GM21528 (cell line): Measurements from ENCODE around the gene TMEM169.
A peak's percentile ranks its signal among the peaks of the same experiment; 100 is the strongest.
"Not testable (repeated sequence)": the region's sequence is repeated elsewhere in the genome, so short reads cannot be mapped to it uniquely, and the experiment has no call there.

ENCODE experiments used
- ATAC-seq: cut with Tn5 transposase; IDR thresholded peaks from one replicate; pipeline ENCODE4 v1.9.1; 2021; ENCODE audit warnings: mild to moderate bottlenecking, moderate library complexity; ENCODE audit not compliant: unreplicated experiment, low FRiP score

The TMEM169 gene

GRCh38 chr2:216071111-216071851 lies 10.4 kb upstream of the TMEM169 start:
- no peak for ATAC-seq

GRCh38 chr2:216072473-216072872 lies 9.2 kb upstream of the TMEM169 start:
- no peak for ATAC-seq

GRCh38 chr2:216073773-216074172 lies 7.9 kb upstream of the TMEM169 start:
- no peak for ATAC-seq

- ATAC-seq: no peak
Observed at GRCh38 chr2:216074380-216074779, 7.3 kb upstream of the TMEM169 start.

GRCh38 chr2:216074794-216075193 lies 6.9 kb upstream of the TMEM169 start:
- no peak for ATAC-seq

GRCh38 chr2:216075510-216076485 lies 5.9 kb upstream of the TMEM169 start:
- no peak for ATAC-seq

- ATAC-seq: no peak
Observed at GRCh38 chr2:216078776-216079175, 2.9 kb upstream of the TMEM169 start.

GRCh38 chr2:216080048-216080447 lies 1.7 kb upstream of the TMEM169 start:
- ATAC-seq: not testable (repeated sequence)

- ATAC-seq: peak; percentile 31
Observed at GRCh38 chr2:216081012-216081411, 707 bp upstream of the TMEM169 start.

GRCh38 chr2:216082117-216082711 lies 495 bp downstream of the TMEM169 start:
- no peak for ATAC-seq

- ATAC-seq: no peak
Observed at GRCh38 chr2:216082805-216083204, 1.1 kb downstream of the TMEM169 start.

GRCh38 chr2:216083464-216084281 lies 2.0 kb downstream of the TMEM169 start:
- no peak for ATAC-seq

GRCh38 chr2:216084547-216084946 lies 2.8 kb downstream of the TMEM169 start:
- ATAC-seq: no peak

GRCh38 chr2:216086207-216086893 lies 4.6 kb downstream of the TMEM169 start:
- no peak for ATAC-seq

- no peak for ATAC-seq
Observed at GRCh38 chr2:216090369-216090786, 8.7 kb downstream of the TMEM169 start.

- ATAC-seq: no peak
Observed at GRCh38 chr2:216092646-216093045, 10.9 kb downstream of the TMEM169 start.

GRCh38 chr2:216094701-216095100 lies 13.0 kb downstream of the TMEM169 start:
- no peak for ATAC-seq

GRCh38 chr2:216098421-216099334 lies 17.0 kb downstream of the TMEM169 start:
- no peak for ATAC-seq

GRCh38 chr2:216101109-216101508 lies 19.4 kb downstream of the TMEM169 start:
- ATAC-seq: no peak
